NK-92 (cell line): Measurements from ENCODE around the gene FGD2.
"Not testable (repeated sequence)": the region's sequence is repeated elsewhere in the genome, so short reads cannot be mapped to it uniquely, and the experiment has no call there.

ENCODE experiments used
- DNase-seq: peaks from one replicate; lab custom pipeline; 2025; ENCODE audit not compliant: unreplicated experiment; lab: John Stamatoyannopoulos, UW

FGD2 gene

GRCh38 chr6:36989264-36989663, 16.2 kb upstream of the FGD2 start:
- DNase-seq = no peak

GRCh38 chr6:36990401-36990800, 15.1 kb upstream of the FGD2 start:
- not testable (repeated sequence) for DNase-seq

- no peak for DNase-seq
These were observed 7.4 kb upstream of the FGD2 start for GRCh38 chr6:36997811-36998722.

- no peak for DNase-seq
These were observed 6.8 kb upstream of the FGD2 start for GRCh38 chr6:36998723-36999038.

GRCh38 chr6:36999061-36999750, 6.2 kb upstream of the FGD2 start:
- no peak for DNase-seq

- DNase-seq = no peak
These were observed 5.7 kb upstream of the FGD2 start for GRCh38 chr6:36999751-37000125.

- no peak for DNase-seq
These were observed 1.1 kb upstream of the FGD2 start for GRCh38 chr6:37004044-37004980.

- no peak for DNase-seq
These were observed 542 bp downstream of the FGD2 start for GRCh38 chr6:37005827-37006567.

- DNase-seq = no peak
These were observed 1.4 kb downstream of the FGD2 start for GRCh38 chr6:37006793-37007339.

GRCh38 chr6:37007340-37008043, 2.0 kb downstream of the FGD2 start:
- DNase-seq = no peak

GRCh38 chr6:37008484-37009465, 3.3 kb downstream of the FGD2 start:
- DNase-seq = no peak

GRCh38 chr6:37010402-37010892, 5.0 kb downstream of the FGD2 start:
- DNase-seq = no peak

- DNase-seq = no peak
These were observed 6.4 kb downstream of the FGD2 start for GRCh38 chr6:37011656-37012378.

- no peak for DNase-seq
These were observed 8.3 kb downstream of the FGD2 start for GRCh38 chr6:37013516-37014491.

- DNase-seq = no peak
These were observed 9.2 kb downstream of the FGD2 start for GRCh38 chr6:37014667-37015066.

GRCh38 chr6:37015532-37015931, 10.1 kb downstream of the FGD2 start:
- DNase-seq = no peak

- DNase-seq = no peak
These were observed 11.5 kb downstream of the FGD2 start for GRCh38 chr6:37016995-37017394.
